ENCODE results near the gene TMEM209. TPM values are rescaled to one million over a fixed set of nuclear protein-coding genes. Genes with fewer than 3 reads are reported as not detected.

Gene TMEM209
- polyA plus RNA-seq, 2 of the 4 experiments (the other 2 are of a cell fraction), result 12.8 to 36.6 TPM

DNA sequence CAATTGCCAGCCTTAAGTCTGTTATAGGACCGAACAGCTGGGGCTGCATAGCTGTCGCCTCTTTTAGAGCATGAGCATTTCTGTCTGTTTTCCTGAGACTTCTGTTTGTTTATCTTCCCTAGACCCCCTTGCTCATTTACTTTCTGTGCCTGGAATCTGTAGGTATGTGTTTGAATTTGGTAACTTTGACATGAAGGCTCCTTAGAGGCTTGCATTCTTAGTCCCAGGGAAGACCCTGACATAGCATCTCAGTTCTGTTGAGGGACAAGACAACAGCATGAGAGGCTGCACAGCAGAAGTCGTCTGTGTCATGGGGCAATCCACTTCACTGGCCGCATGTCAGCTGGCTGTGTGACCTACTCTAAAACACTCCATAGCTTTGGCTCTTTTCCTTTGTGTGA lies 76.2 kb downstream of the TMEM209 start:
- TF ChIP-seq ZC3H11A (IDR thresholded peaks at IDR 0.05) (no peak), ESRRA (IDR thresholded peaks at IDR 0.05; ENCODE audit: borderline replicate concordance, low read length) (no peak), CBX2 (IDR thresholded peaks at IDR 0.05; ENCODE audit: borderline replicate concordance, low read depth) (no peak), HOXB5 (CRISPR knock-in tag; IDR thresholded peaks at IDR 0.05) (no peak), CHD4 (IDR thresholded peaks at IDR 0.05; ENCODE audit: borderline replicate concordance) (no peak), ZNF302 (CRISPR knock-in tag; IDR thresholded peaks at IDR 0.05) (no peak), HOXA7 (CRISPR knock-in tag; IDR thresholded peaks at IDR 0.05) (no peak)
- TF ChIP-seq, protein P1, sequence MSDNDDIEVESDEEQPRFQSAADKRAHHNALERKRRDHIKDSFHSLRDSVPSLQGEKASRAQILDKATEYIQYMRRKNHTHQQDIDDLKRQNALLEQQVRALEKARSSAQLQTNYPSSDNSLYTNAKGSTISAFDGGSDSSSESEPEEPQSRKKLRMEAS (IDR thresholded peaks at IDR 0.05), result no peak
- TF ChIP-seq, protein P2, sequence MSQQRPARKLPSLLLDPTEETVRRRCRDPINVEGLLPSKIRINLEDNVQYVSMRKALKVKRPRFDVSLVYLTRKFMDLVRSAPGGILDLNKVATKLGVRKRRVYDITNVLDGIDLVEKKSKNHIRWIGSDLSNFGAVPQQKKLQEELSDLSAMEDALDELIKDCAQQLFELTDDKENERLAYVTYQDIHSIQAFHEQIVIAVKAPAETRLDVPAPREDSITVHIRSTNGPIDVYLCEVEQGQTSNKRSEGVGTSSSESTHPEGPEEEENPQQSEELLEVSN (IDR thresholded peaks at IDR 0.05; ENCODE audit: borderline replicate concordance, low read depth), result no peak
- TF ChIP-seq, protein P3, sequence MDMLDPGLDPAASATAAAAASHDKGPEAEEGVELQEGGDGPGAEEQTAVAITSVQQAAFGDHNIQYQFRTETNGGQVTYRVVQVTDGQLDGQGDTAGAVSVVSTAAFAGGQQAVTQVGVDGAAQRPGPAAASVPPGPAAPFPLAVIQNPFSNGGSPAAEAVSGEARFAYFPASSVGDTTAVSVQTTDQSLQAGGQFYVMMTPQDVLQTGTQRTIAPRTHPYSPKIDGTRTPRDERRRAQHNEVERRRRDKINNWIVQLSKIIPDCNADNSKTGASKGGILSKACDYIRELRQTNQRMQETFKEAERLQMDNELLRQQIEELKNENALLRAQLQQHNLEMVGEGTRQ (IDR thresholded peaks at IDR 0.05), result no peak
- TF ChIP-seq, protein P4, sequence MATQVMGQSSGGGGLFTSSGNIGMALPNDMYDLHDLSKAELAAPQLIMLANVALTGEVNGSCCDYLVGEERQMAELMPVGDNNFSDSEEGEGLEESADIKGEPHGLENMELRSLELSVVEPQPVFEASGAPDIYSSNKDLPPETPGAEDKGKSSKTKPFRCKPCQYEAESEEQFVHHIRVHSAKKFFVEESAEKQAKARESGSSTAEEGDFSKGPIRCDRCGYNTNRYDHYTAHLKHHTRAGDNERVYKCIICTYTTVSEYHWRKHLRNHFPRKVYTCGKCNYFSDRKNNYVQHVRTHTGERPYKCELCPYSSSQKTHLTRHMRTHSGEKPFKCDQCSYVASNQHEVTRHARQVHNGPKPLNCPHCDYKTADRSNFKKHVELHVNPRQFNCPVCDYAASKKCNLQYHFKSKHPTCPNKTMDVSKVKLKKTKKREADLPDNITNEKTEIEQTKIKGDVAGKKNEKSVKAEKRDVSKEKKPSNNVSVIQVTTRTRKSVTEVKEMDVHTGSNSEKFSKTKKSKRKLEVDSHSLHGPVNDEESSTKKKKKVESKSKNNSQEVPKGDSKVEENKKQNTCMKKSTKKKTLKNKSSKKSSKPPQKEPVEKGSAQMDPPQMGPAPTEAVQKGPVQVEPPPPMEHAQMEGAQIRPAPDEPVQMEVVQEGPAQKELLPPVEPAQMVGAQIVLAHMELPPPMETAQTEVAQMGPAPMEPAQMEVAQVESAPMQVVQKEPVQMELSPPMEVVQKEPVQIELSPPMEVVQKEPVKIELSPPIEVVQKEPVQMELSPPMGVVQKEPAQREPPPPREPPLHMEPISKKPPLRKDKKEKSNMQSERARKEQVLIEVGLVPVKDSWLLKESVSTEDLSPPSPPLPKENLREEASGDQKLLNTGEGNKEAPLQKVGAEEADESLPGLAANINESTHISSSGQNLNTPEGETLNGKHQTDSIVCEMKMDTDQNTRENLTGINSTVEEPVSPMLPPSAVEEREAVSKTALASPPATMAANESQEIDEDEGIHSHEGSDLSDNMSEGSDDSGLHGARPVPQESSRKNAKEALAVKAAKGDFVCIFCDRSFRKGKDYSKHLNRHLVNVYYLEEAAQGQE (IDR thresholded peaks at IDR 0.05), result no peak
- Histone ChIP-seq H3K4me2 (no peak overlapping the region), H3K4me1 (no peaks in the 10 kb centered on the region), H3K4me3 (no peak overlapping the region), H3K27ac (no peak overlapping the region), H3K9me3 (no peaks in the 10 kb centered on the region)
- 85% methylated on average over 4 of the region's 4 CpGs for WGBS (ENCODE audit: missing lambda C conversion rate)
- no peak for ATAC-seq
- POLR2A ChIA-PET, result no interaction called here
- DNase-seq (ENCODE audit: low read depth in 1 of 2, low spot score in 1 of 2), result no peak
- CTCF ChIA-PET, result no interaction called here
- FAIRE-seq, result no peak

DNA sequence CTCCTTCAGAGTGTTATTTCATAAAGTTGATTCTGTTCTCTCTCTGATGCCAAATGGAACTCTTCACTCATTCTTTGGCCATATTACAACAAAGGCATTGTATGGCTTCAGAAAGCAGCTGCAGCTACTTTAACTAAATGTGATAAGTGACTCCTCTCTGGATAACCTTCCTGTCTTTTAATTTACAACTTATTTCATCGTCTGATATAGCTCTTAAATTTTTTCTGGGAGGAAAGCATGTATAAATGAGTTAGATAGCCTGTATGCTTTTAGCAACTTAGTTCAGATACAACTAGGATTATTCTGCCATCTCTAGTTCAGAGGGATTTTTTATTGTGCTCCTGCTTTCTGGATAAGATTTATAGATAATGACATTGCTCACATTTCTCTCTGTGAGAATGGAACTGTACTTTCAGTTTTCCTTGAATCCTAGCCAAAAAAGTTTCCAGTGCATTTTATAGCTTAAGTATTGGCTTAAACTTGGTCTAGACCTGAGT lies 77.3 kb downstream of the TMEM209 start:
- Histone ChIP-seq H3K4me1 (no peaks in the 10 kb centered on the region), H3K4me3 (no peak overlapping the region), H3K9me3 (no peaks in the 10 kb centered on the region), H3K4me2 (no peak overlapping the region), H3K27ac (no peak overlapping the region)
- no peak for DNase-seq (ENCODE audit: low read depth in 1 of 2, low spot score in 1 of 2)
- TF ChIP-seq ZC3H11A (IDR thresholded peaks at IDR 0.05) (no peak), FOXS1 (CRISPR knock-in tag; IDR thresholded peaks at IDR 0.05) (no peak), HOXA7 (CRISPR knock-in tag; IDR thresholded peaks at IDR 0.05) (no peak), FOSL2 (IDR thresholded peaks at IDR 0.05) (no peak), FOSL2 (CRISPR knock-in tag; IDR thresholded peaks at IDR 0.05) (no peak), POLR2AphosphoS2 (conservative IDR thresholded peaks at IDR 0.05; ENCODE audit: low read length) (no peak), SMC3 (IDR thresholded peaks at IDR 0.05) (no peak), RCOR1 (IDR thresholded peaks at IDR 0.05; ENCODE audit: low read depth, low read length) (no peak), ZFP36 (IDR thresholded peaks at IDR 0.05; ENCODE audit: borderline replicate concordance, partially characterized antibody) (no peak), NFE2L2 (conservative IDR thresholded peaks at IDR 0.05; ENCODE audit: low read length) (no peak), POLR2A (IDR thresholded peaks at IDR 0.05; ENCODE audit: low read length) (no peak), MAZ (IDR thresholded peaks at IDR 0.05; ENCODE audit: borderline replicate concordance, low read depth, low read length) (no peak), EP300 (IDR thresholded peaks at IDR 0.05) (no peak)
- TF ChIP-seq, protein P5, sequence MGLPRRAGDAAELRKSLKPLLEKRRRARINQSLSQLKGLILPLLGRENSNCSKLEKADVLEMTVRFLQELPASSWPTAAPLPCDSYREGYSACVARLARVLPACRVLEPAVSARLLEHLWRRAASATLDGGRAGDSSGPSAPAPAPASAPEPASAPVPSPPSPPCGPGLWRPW (IDR thresholded peaks at IDR 0.05), result no peak
- FAIRE-seq, result no peak
- ChIA-PET CTCF (no interaction called here), POLR2A (interaction anchor here (1.3 kb wide), 1 partner anchor 10 kb away, joined by 4 read pairs; no protein-coding TSS in a partner anchor)
- ATAC-seq, result no peak
- WGBS (ENCODE audit: missing lambda C conversion rate), result 71% methylated on average over 1 of the region's 1 CpG

All from A549 (cell line).